Upper lobe of left lung (tissue), 6 donors: ENCODE measurements around the gene CBL. TPM values are rescaled to one million over a fixed set of nuclear protein-coding genes. Genes with fewer than 3 reads are reported as not detected.

Source experiments
- ATAC-seq, 2 donors: fragments of 200-7000 bp; cut with Tn5 transposase; one replicate each; pipeline ENCODE4 v1.9.1; 2022; ENCODE audit warnings: mild to moderate bottlenecking in 2 of 2, moderate library complexity in 2 of 2; ENCODE audit not compliant: low FRiP score in 2 of 2
- DNase-seq, 2 donors: peaks; one replicate each; pipeline ENCODE4 v3.0.0-alpha.2; 2019 to 2020
- H3K27ac ChIP-seq, 4 donors: fragments of 200-600 bp; sonication (generic); one replicate each; pipeline ENCODE4 v1.5.1; 2016 to 2019
- H3K27me3 ChIP-seq, 4 donors: fragments of 200-600 bp; sonication (generic); one replicate each; pipeline ENCODE4 v1.5.1; 2017 to 2019
- H3K36me3 ChIP-seq, 4 donors: fragments of 200-600 bp; sonication (generic); one replicate each; pipeline ENCODE4 v1.5.1; 2016 to 2019
- H3K4me1 ChIP-seq, 4 donors: fragments of 200-600 bp; sonication (generic); one replicate each; pipeline ENCODE4 v1.5.1; 2018 to 2019
- H3K4me3 ChIP-seq, 4 donors: fragments of 200-600 bp; sonication (generic); one replicate each; pipeline ENCODE4 v1.5.1; 2017 to 2019; ENCODE audit warnings: mild to moderate bottlenecking in 2 of 4, moderate library complexity in 1 of 4
- H3K9me3 ChIP-seq, 4 donors: fragments of 200-600 bp; sonication (generic); one replicate each; pipeline ENCODE4 v1.5.1; 2018 to 2019
- EP300 ChIP-seq, 4 donors: sonication (generic); formaldehyde crosslinking; IDR thresholded peaks; one replicate each; pipeline ENCODE4 v1.5.1; 2017; ENCODE audit warnings: antibody characterized with exemption in 4 of 4, control low read depth in 2 of 4
- POLR2A ChIP-seq, 4 donors: fragments of 450-650 bp; IDR thresholded peaks; one replicate each; pipeline ENCODE4 v1.5.1; 2016 to 2017; ENCODE audit warnings: antibody characterized with exemption in 4 of 4, mild to moderate bottlenecking in 2 of 4
- POLR2AphosphoS5 ChIP-seq, 2 donors: sonication (generic); formaldehyde crosslinking; IDR thresholded peaks; one replicate each; pipeline ENCODE4 v1.5.1; 2017; ENCODE audit warnings: antibody characterized with exemption in 2 of 2
- WGBS, 2 donors: methylation state at CpG; one replicate each; pipeline ENCODE4 v1.1.5; 2017 to 2018; 5-methylcytosine and 5-hydroxymethylcytosine counted together
- total RNA-seq, 6 donors: library from RNA; depleted of rRNA in 4 of 6; stranded (reverse); fragments of >200 nt in 4 of 6; gene quantifications; one replicate each; pipeline versions ENCODE4 v1.1.0 to v1.2.1, GENCODE V29; 2016 to 2021
- TF ChIP-seq, protein P1 (sequence below), 6 experiments: fragments of 450-650 bp in 4 of 6; fragments of 200-600 bp in 2 of 6; sonication (generic) in 2 of 6; IDR thresholded peaks; one replicate each; pipeline ENCODE4 v1.5.1; 2016 to 2019; ENCODE audit warnings: antibody characterized with exemption in 6 of 6
- donor health status: DM: no; HTN: no; CAD: no; lungs with moderate emphysema.
- donor health status: DM: no; HTN: yes; CAD: no; lungs with severe emphysema.

CBL gene
- total RNA-seq, 6 donors from 2014 or later: 15.4 to 32.2 (median 18.9) TPM

DNA sequence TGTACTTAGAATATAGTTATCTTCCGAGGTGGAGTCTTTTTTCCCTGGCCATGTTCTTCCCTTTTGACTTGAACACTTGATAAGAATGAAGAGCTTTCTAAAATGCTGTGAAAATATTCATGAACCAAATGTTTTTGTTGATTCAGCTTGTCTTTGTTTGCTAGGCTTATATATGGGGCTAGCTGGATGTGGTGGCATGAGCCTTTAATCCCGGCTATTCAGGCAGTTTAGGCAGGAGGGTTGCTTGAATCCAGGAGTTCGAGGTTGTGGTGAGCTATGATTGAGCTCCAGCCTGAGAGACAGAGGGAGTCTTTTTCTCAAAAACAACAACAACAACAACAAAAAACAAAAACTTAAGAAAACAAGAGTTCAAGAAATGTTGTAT, 23.1 kb downstream of the CBL start:
- Histone ChIP-seq H3K4me3 (no peak overlapping the region), H3K27me3 (no peaks in the 10 kb centered on the region), H3K27ac (peak overlapping the region in 1 of 4 donors; percentile 2), H3K4me1 (peaks cover 0 to 17% (median 8%) of the 10 kb centered on the region in 4 donors), H3K9me3 (no peaks in the 10 kb centered on the region), H3K36me3 (peaks cover 0 to 21% (median 2%) of the 10 kb centered on the region in 4 donors)
- WGBS, 2 donors: 63 to 68% methylated on average over 3 of the region's 3 CpGs
- no peak for TF ChIP-seq POLR2AphosphoS5 (IDR thresholded peaks at IDR 0.05)
- TF ChIP-seq, protein P1, sequence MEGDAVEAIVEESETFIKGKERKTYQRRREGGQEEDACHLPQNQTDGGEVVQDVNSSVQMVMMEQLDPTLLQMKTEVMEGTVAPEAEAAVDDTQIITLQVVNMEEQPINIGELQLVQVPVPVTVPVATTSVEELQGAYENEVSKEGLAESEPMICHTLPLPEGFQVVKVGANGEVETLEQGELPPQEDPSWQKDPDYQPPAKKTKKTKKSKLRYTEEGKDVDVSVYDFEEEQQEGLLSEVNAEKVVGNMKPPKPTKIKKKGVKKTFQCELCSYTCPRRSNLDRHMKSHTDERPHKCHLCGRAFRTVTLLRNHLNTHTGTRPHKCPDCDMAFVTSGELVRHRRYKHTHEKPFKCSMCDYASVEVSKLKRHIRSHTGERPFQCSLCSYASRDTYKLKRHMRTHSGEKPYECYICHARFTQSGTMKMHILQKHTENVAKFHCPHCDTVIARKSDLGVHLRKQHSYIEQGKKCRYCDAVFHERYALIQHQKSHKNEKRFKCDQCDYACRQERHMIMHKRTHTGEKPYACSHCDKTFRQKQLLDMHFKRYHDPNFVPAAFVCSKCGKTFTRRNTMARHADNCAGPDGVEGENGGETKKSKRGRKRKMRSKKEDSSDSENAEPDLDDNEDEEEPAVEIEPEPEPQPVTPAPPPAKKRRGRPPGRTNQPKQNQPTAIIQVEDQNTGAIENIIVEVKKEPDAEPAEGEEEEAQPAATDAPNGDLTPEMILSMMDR (IDR thresholded peaks at IDR 0.05): no peak
- no peak for TF ChIP-seq POLR2A (IDR thresholded peaks at IDR 0.05)
- TF ChIP-seq EP300 (IDR thresholded peaks at IDR 0.05): no peak
- DNase-seq: no peak
- no peak for ATAC-seq

DNA sequence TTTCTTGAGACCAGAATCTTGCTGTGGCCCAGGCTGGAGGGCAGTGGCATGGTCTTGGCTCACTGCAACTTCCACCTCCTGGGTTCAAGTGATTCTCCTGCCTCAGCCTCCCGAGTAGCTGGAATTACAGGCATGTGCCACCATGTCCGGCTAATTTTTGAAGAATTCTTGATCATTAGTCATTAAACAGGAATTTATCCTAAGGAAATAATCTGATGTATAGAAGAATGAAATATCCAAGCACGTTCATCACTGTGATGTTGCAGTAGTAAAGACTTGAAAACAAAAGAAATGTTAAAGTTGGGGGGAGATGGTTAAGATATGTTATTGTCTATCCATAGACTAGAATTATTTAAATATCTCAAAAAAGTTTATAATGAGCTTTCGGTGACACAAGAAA, 23.6 kb downstream of the CBL start:
- no peak overlapping the region for H3K27ac ChIP-seq
- ATAC-seq (no peak), DNase-seq (no peak)
- H3K4me1 ChIP-seq: peaks cover 0 to 17% (median 8%) of the 10 kb centered on the region in 4 donors
- TF ChIP-seq, protein P1 (IDR thresholded peaks at IDR 0.05): no peak
- TF ChIP-seq POLR2AphosphoS5 (IDR thresholded peaks at IDR 0.05) (no peak), EP300 (IDR thresholded peaks at IDR 0.05) (no peak), POLR2A (IDR thresholded peaks at IDR 0.05) (no peak)
- 94 to 95% methylated on average over 4 of the region's 4 CpGs for whole genome bisulfite sequencing, 2 donors
- H3K4me3 ChIP-seq: no peak overlapping the region
- no peaks in the 10 kb centered on the region for H3K9me3 ChIP-seq
- peaks cover 0 to 25% (median 2%) of the 10 kb centered on the region in 4 donors for H3K36me3 ChIP-seq
- H3K27me3 ChIP-seq: no peaks in the 10 kb centered on the region

DNA sequence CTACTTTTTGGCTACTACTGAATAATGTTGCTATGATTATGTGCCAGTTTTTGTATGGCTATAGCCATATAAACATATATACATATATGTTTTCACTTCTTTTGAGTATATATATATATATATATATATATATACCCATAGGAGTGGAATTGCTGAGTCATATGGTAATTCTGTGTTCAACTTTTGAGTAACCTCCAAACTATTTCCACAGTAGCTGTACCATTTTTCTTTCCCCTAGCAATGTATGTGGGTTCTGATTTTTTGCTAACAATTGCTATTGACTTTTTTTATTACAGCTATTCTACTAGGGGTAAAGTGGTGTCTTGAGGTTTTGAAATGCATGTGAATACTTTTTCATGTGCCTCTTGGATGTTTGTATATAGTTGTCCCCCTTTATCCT, 30.4 kb downstream of the CBL start:
- no peak overlapping the region for H3K4me3 ChIP-seq
- H3K36me3 ChIP-seq: peaks cover 0 to 38% (median 2%) of the 10 kb centered on the region in 4 donors
- no peak for DNase-seq
- H3K27me3 ChIP-seq: no peaks in the 10 kb centered on the region
- H3K9me3 ChIP-seq: no peaks in the 10 kb centered on the region
- H3K4me1 ChIP-seq: no peaks in the 10 kb centered on the region
- no peak for ATAC-seq
- H3K27ac ChIP-seq: no peak overlapping the region
- TF ChIP-seq POLR2A (IDR thresholded peaks at IDR 0.05) (no peak), EP300 (IDR thresholded peaks at IDR 0.05) (no peak), POLR2AphosphoS5 (IDR thresholded peaks at IDR 0.05) (no peak)
- TF ChIP-seq, protein P1 (IDR thresholded peaks at IDR 0.05): no peak

DNA sequence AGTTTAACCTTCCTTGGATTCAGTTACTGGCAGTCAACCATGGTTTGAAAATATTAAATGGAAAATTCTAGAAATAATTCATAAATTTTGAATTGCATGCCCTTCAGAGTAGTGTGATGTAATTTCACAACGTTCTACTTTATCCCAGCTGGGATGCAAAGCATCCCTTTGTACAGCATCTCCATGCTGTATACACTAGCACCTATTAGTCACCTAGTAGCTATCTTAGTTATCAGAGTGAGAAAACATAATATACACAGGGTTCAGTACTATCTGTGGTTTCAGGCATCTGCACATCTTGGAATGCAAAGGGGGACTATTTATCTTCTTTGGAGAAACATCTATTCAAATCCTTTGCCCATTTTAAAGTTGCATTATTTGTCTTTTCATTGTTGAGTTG, 30.8 kb downstream of the CBL start:
- no peaks in the 10 kb centered on the region for H3K27me3 ChIP-seq
- H3K27ac ChIP-seq: no peak overlapping the region
- TF ChIP-seq, protein P1 (IDR thresholded peaks at IDR 0.05): no peak
- no peak for TF ChIP-seq POLR2A (IDR thresholded peaks at IDR 0.05)
- TF ChIP-seq EP300 (IDR thresholded peaks at IDR 0.05): no peak
- no peak for TF ChIP-seq POLR2AphosphoS5 (IDR thresholded peaks at IDR 0.05)
- ATAC-seq: no peak
- no peaks in the 10 kb centered on the region for H3K9me3 ChIP-seq
- peaks cover 0 to 38% (median 2%) of the 10 kb centered on the region in 4 donors for H3K36me3 ChIP-seq
- no peaks in the 10 kb centered on the region for H3K4me1 ChIP-seq
- H3K4me3 ChIP-seq: no peak overlapping the region
- 78 to 82% methylated on average over 1 of the region's 1 CpG for WGBS, 2 donors
- no peak for DNase-seq

DNA sequence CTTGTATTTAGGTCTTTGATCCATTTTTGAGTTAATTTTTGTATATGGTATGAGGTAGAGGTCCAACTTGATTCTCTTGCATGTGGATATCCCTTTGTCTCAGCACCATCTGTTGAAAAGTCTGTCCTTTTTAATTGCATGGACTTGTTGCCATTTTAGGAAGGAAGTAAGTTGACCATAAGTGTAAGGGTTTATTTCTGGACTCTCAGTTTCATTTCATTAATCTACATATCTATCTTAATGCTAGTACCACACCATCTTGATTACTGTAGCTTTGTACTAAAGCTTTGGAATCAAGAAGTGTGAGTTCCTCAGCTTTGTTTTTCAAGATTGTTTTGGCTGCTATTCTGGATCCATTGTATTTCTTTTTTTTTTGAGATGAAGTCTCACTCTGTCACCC, 31.4 kb downstream of the CBL start:
- no peak overlapping the region for H3K27ac ChIP-seq
- TF ChIP-seq POLR2A (IDR thresholded peaks at IDR 0.05): no peak
- no peak for TF ChIP-seq POLR2AphosphoS5 (IDR thresholded peaks at IDR 0.05)
- TF ChIP-seq, protein P1 (IDR thresholded peaks at IDR 0.05): no peak
- TF ChIP-seq EP300 (IDR thresholded peaks at IDR 0.05): no peak
- no peaks in the 10 kb centered on the region for H3K9me3 ChIP-seq
- DNase-seq (no peak), ATAC-seq (no peak)
- H3K27me3 ChIP-seq: no peaks in the 10 kb centered on the region
- H3K4me1 ChIP-seq: no peaks in the 10 kb centered on the region
- H3K4me3 ChIP-seq: no peak overlapping the region
- peaks cover 0 to 35% (median 2%) of the 10 kb centered on the region in 4 donors for H3K36me3 ChIP-seq
